ENCODE data around the gene MTIF3.

Gene MTIF3

GRCh38 chr13:27425918-27426630, 24.3 kb downstream of the MTIF3 start:
- Histone ChIP-seq H3K27ac (ENCODE audit: low read length) (no peak overlapping the region), H3K9me3 (ENCODE audit: insufficient read depth, low read depth, low read length) (no peaks in the 10 kb centered on the region), H3K4me3 (ENCODE audit: low read length) (peak overlapping the region; percentile 79), H3K9ac (ENCODE audit: low read depth, low read length) (peak overlapping the region; percentile 52; the same call in 1 of the 2 replicates), H3K27me3 (ENCODE audit: insufficient read depth, low read length) (peaks cover 12% of the 10 kb centered on the region; the same call in 1 of the 2 replicates), H3K36me3 (ENCODE audit: insufficient read depth, low read depth, low read length) (peaks cover 42% of the 10 kb centered on the region), H3K4me1 (ENCODE audit: insufficient read depth, low read length) (peaks cover 11% of the 10 kb centered on the region)

GRCh38 chr13:27425158-27425917, 25.0 kb downstream of the MTIF3 start:
- H3K9me3 ChIP-seq (ENCODE audit: insufficient read depth, low read depth, low read length): no peaks in the 10 kb centered on the region
- peaks cover 12% of the 10 kb centered on the region; the same call in 1 of the 2 replicates for H3K27me3 ChIP-seq (ENCODE audit: insufficient read depth, low read length)
- peak overlapping the region; percentile 79 for H3K4me3 ChIP-seq (ENCODE audit: low read length)
- H3K4me1 ChIP-seq (ENCODE audit: insufficient read depth, low read length): peaks cover 11% of the 10 kb centered on the region
- peak overlapping the region; percentile 68; the same call in 1 of the 2 replicates for H3K9ac ChIP-seq (ENCODE audit: low read depth, low read length)
- H3K27ac ChIP-seq (ENCODE audit: low read length): no peak overlapping the region
- H3K36me3 ChIP-seq (ENCODE audit: insufficient read depth, low read depth, low read length): peaks cover 34% of the 10 kb centered on the region

- H3K9me3 ChIP-seq (ENCODE audit: insufficient read depth, low read depth, low read length): no peaks in the 10 kb centered on the region
- H3K36me3 ChIP-seq (ENCODE audit: insufficient read depth, low read depth, low read length): peaks cover 26% of the 10 kb centered on the region
- peaks cover 11% of the 10 kb centered on the region for H3K4me1 ChIP-seq (ENCODE audit: insufficient read depth, low read length)
- no peak within 1 kb of the TSS for H3K27ac ChIP-seq (ENCODE audit: low read length)
- H3K27me3 ChIP-seq (ENCODE audit: insufficient read depth, low read length): peaks cover 12% of the 10 kb centered on the region; the same call in 1 of the 2 replicates
- H3K9ac ChIP-seq (ENCODE audit: low read depth, low read length): peak within 1 kb of the TSS; percentile 76; the same call in 1 of the 2 replicates
- H3K4me3 ChIP-seq (ENCODE audit: low read length): peak within 1 kb of the TSS; percentile 79
Observed at GRCh38 chr13:27424246-27425157, 25.9 kb downstream of the MTIF3 start, which contains the start of gene GTF3A. Gene GTF3A (plus strand): TSS chr13:27424619.

GRCh38 chr13:27423333-27423732, 27.0 kb downstream of the MTIF3 start:
- Histone ChIP-seq H3K27me3 (ENCODE audit: insufficient read depth, low read length) (peaks cover 12% of the 10 kb centered on the region; the same call in 1 of the 2 replicates), H3K36me3 (ENCODE audit: insufficient read depth, low read depth, low read length) (peaks cover 14% of the 10 kb centered on the region), H3K9me3 (ENCODE audit: insufficient read depth, low read depth, low read length) (no peaks in the 10 kb centered on the region), H3K9ac (ENCODE audit: low read depth, low read length) (no peak overlapping the region), H3K4me1 (ENCODE audit: insufficient read depth, low read length) (peaks cover 11% of the 10 kb centered on the region), H3K4me3 (ENCODE audit: low read length) (no peak overlapping the region), H3K27ac (ENCODE audit: low read length) (no peak overlapping the region)

GRCh38 chr13:27421101-27421871, 29.1 kb downstream of the MTIF3 start:
- Histone ChIP-seq H3K36me3 (ENCODE audit: insufficient read depth, low read depth, low read length) (no peaks in the 10 kb centered on the region), H3K9me3 (ENCODE audit: insufficient read depth, low read depth, low read length) (no peaks in the 10 kb centered on the region), H3K4me3 (ENCODE audit: low read length) (no peak overlapping the region), H3K27me3 (ENCODE audit: insufficient read depth, low read length) (peaks cover 12% of the 10 kb centered on the region; the same call in 1 of the 2 replicates), H3K27ac (ENCODE audit: low read length) (no peak overlapping the region), H3K4me1 (ENCODE audit: insufficient read depth, low read length) (peaks cover 8% of the 10 kb centered on the region), H3K9ac (ENCODE audit: low read depth, low read length) (no peak overlapping the region)

- H3K9me3 ChIP-seq (ENCODE audit: insufficient read depth, low read depth, low read length): no peaks in the 10 kb centered on the region
- H3K27ac ChIP-seq (ENCODE audit: low read length): no peak overlapping the region
- H3K4me3 ChIP-seq (ENCODE audit: low read length): no peak overlapping the region
- H3K36me3 ChIP-seq (ENCODE audit: insufficient read depth, low read depth, low read length): no peaks in the 10 kb centered on the region
- H3K9ac ChIP-seq (ENCODE audit: low read depth, low read length): no peak overlapping the region
- no peaks in the 10 kb centered on the region; the same call in 1 of the 2 replicates for H3K4me1 ChIP-seq (ENCODE audit: insufficient read depth, low read length)
- H3K27me3 ChIP-seq (ENCODE audit: insufficient read depth, low read length): peaks cover 12% of the 10 kb centered on the region; the same call in 1 of the 2 replicates
Observed at GRCh38 chr13:27419328-27419727, 31.0 kb downstream of the MTIF3 start.

- no peak overlapping the region for H3K4me3 ChIP-seq (ENCODE audit: low read length)
- H3K4me1 ChIP-seq (ENCODE audit: insufficient read depth, low read length): no peaks in the 10 kb centered on the region
- no peak overlapping the region for H3K27ac ChIP-seq (ENCODE audit: low read length)
- H3K9me3 ChIP-seq (ENCODE audit: insufficient read depth, low read depth, low read length): no peaks in the 10 kb centered on the region
- H3K36me3 ChIP-seq (ENCODE audit: insufficient read depth, low read depth, low read length): no peaks in the 10 kb centered on the region
- H3K9ac ChIP-seq (ENCODE audit: low read depth, low read length): no peak overlapping the region
- no peaks in the 10 kb centered on the region for H3K27me3 ChIP-seq (ENCODE audit: insufficient read depth, low read length)
Observed at GRCh38 chr13:27415116-27415515, 35.2 kb downstream of the MTIF3 start.

- Histone ChIP-seq H3K9ac (ENCODE audit: low read depth, low read length) (no peak overlapping the region), H3K27me3 (ENCODE audit: insufficient read depth, low read length) (no peaks in the 10 kb centered on the region), H3K4me3 (ENCODE audit: low read length) (no peak overlapping the region), H3K9me3 (ENCODE audit: insufficient read depth, low read depth, low read length) (no peaks in the 10 kb centered on the region), H3K27ac (ENCODE audit: low read length) (no peak overlapping the region), H3K36me3 (ENCODE audit: insufficient read depth, low read depth, low read length) (no peaks in the 10 kb centered on the region), H3K4me1 (ENCODE audit: insufficient read depth, low read length) (no peaks in the 10 kb centered on the region)
Observed at GRCh38 chr13:27411341-27411740, 39.0 kb downstream of the MTIF3 start.

GRCh38 chr13:27409013-27409412, 41.4 kb downstream of the MTIF3 start:
- Histone ChIP-seq H3K27ac (ENCODE audit: low read length) (no peak overlapping the region), H3K4me3 (ENCODE audit: low read length) (no peak overlapping the region), H3K9me3 (ENCODE audit: insufficient read depth, low read depth, low read length) (no peaks in the 10 kb centered on the region), H3K4me1 (ENCODE audit: insufficient read depth, low read length) (no peaks in the 10 kb centered on the region), H3K9ac (ENCODE audit: low read depth, low read length) (no peak overlapping the region), H3K36me3 (ENCODE audit: insufficient read depth, low read depth, low read length) (no peaks in the 10 kb centered on the region), H3K27me3 (ENCODE audit: insufficient read depth, low read length) (no peaks in the 10 kb centered on the region)

GRCh38 chr13:27408074-27408473, 42.3 kb downstream of the MTIF3 start:
- Histone ChIP-seq H3K27me3 (ENCODE audit: insufficient read depth, low read length) (no peaks in the 10 kb centered on the region), H3K27ac (ENCODE audit: low read length) (no peak overlapping the region), H3K9me3 (ENCODE audit: insufficient read depth, low read depth, low read length) (no peaks in the 10 kb centered on the region), H3K9ac (ENCODE audit: low read depth, low read length) (no peak overlapping the region), H3K4me3 (ENCODE audit: low read length) (no peak overlapping the region), H3K4me1 (ENCODE audit: insufficient read depth, low read length) (peaks cover 7% of the 10 kb centered on the region), H3K36me3 (ENCODE audit: insufficient read depth, low read depth, low read length) (no peaks in the 10 kb centered on the region)
